Activated T-helper 9 cell treated with anti-CD3 and anti-CD28 coated beads, Interleukin-2, amount 50 U/mL, for 16 hours (primary cell): Measurements from ENCODE around the gene DNM2.
A peak's percentile ranks its signal among the peaks of the same experiment; 100 is the strongest.
"Not testable (repeated sequence)": the region's sequence is repeated elsewhere in the genome, so short reads cannot be mapped to it uniquely, and the experiment has no call there.

Experiments
- DNase-seq: peaks from one replicate; pipeline ENCODE4 v3.0.0-alpha.2; 2020; ENCODE audit warnings: low read depth

The DNM2 gene

DNA sequence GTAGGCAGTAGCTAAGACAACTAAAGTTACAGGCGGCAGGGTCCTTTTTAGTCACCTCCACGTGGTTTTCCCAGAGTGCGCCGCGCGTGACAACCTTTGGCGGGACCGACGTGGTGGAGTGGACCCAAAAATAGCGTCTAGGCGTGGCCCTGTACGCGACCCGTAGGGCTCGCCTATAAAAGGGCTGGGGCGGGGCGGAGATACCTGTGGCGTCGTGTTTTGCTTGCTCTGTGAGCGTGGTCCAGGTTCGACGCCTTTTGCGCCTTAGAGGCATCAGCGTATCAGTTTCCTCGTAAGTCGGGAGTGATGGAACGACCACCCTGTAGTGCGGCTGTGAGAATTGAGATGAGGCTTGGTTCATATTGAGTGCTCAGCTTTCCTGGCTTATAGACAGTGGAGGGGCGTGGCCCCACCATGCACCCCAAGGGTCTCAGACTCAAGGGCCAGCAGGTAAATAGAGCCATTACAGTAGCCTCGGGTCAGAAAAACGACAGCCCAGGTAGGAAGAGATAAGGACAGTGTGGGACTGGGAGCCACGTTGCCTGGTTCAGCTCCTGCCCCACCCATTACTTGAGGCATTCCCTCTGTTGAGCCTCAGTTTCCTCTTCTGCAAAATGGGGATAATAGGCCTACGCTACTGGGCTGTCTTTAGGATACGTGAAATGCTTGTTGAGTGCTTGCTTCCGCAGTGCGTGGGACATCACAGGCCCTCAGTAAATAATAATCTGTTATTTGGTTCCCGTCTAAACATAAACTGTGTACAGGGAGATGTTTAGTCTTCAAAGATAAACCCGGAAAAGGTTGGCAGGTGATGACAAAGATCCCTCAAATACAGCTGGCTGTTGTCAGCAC lies 118.8 kb downstream of the DNM2 start:
- peak; percentile 65 for DNase-seq

DNA sequence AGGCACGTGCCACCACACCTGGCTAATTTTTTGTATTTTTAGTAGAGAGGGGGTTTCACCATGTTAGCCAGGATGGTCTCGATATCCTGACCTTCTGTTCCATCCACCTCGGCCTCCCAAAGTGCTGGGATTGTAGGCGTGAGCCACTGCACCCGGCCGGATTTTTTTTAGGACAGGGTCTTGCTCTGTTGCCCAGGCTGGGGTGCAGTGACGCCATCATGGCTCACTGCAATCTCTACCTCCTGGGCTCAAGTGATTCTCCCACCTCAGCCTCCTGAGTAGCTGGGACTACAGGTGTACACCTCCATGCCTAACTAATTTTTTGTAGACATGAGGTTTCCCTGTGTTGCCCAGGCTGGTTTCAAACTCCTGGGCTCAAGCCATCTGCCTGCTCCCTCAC lies 119.8 kb downstream of the DNM2 start:
- not testable (repeated sequence) for DNase-seq

DNA sequence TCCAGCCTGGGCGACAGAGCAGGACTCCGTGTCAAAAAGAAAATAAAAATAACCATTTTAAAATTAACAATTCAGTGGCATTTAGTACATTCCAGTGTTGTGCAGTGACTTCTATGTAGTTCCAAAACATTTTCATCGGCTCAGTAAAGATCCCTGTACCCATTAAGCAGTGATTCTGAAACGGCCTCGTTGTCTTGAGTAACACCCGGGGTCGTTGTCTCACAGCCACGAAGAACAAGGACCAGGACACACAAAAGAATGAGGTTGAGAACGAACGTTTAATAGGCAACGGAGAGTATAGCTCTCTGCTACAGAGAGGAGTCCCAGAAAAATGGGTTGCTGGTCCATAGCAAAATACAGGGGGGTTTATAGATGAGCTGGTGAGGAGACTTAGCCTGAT lies 120.5 kb downstream of the DNM2 start:
- DNase-seq = no peak

DNA sequence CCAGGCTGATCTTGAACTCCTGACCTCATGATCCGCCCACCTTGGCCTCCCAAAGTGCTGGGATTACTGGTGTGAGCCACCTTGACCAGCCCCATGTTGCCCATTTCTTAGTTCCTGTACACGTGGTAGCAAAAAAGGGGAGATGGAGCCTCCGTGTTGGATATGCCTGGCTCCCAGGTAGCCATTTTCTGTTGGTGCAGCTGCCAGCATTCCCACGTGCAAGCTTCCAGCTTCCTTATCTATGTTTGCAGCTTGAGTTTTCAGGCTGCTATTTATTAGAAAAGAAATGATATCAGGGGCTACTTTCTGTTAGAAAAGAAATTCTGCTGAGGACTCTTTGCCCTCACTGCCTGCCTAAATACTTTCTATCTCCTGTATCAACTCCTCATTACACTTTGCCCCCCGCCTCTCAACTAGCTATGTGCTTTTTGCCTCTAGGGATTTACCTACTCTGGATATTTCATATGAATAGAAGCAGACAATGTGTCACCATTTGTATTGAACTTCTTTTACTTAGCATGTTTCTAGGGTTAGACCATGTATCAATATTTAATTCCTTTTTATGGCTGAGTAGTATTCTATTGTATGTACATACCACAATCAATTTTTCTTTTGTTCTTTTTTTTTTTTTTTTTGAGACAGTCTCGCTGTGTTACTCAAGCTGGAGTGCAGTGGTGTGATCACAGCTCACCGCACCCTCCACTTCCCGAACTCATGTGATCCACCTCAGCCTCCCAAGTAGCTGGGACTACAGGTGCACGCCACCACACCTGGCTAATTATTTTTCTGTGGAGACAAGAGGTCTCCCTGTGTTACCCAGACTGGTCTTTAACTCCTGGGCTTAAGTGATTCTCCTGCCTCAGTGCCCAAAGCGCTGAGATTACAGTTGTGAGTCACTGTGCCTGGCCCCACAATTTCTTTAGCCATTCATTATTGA lies 121.5 kb downstream of the DNM2 start:
- DNase-seq = no peak

DNA sequence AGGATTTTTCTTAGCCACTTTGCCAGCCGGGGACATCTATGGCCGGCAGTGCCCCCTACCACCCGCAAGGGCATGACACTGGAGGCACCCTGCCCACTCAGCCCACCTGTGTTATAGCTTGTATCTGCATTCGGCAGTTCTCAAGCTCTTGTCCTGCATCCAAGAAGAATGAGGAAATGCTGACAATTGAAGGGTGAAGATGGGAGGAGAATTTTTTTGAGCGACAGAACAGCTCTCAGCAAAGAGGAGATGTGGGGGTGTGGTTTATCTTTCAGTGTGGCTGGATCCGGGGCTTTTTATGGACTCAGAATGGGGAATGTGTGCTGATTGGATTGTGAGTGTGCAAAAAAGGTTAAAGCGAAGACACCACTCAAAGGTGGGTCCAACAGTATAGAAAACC lies 124.9 kb downstream of the DNM2 start:
- no peak for DNase-seq

DNA sequence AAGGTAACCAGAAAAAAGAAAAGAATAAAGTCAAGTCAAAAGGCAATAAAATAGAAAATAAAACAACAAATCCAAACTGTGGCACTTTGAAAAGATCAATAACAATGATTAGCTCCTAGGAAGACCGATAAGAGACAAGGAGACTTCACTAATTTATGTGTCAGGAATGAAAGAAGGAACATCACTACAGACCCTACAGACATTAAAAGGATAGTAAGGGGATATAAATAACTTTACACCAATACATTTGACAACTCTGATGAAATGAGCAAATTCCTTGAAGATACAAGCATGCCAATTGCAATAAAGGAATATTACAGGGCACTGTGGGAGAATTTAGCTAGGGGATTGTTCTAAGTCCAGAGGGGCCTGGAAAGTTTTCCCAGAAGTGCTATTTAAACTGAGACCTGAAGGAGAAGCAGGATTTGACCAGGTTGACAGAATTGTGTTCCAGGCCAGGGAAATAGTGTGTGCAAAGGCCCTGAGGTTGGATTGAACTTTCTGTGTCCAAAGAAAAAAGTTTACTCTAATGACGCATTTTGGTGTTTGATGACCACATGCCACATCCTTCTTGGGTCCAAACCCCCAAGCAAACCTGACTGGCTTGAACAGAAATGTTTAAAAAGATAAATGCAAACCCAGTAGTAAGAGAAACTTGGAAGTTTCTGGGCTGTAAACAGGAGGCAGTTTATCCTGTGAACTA lies 128.8 kb downstream of the DNM2 start:
- DNase-seq = no peak

DNA sequence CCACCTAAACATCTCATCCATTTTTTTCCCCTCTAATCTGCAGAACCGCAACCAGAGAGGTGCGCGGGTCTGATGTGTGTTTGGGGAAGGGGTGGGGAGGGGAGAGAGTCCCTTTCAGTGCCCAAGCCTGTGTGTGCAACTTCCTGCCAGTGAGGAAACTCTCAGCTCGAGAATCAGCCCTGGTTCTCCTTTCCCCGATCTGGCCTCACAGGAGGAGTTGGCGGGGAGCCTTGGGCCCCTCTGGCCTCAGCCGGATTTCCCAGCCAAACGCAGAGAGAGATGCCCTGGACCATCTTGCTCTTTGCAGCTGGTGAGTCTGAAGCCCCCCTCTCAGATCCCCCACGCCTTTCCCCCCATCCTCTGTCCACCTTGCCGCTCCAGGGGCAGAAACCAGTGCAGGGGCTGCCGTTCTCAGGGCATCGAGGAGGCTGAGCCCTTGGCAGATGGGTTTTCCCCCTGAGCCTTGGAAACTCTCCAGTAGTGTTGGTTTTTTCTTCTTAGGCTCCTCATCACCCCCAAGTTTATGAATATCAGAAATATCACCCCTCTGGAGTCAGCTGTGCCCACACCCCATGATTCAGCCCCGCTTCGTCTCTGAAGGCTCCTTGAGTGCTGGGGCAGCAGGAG lies 130.5 kb downstream of the DNM2 start, which contains the start of gene C19orf38:
C19orf38 (plus strand) TSS at position 186 of the 627 bp plus-strand sequence; CDS start at position 280, 94 bp downstream.
- DNase-seq = no peak

DNA sequence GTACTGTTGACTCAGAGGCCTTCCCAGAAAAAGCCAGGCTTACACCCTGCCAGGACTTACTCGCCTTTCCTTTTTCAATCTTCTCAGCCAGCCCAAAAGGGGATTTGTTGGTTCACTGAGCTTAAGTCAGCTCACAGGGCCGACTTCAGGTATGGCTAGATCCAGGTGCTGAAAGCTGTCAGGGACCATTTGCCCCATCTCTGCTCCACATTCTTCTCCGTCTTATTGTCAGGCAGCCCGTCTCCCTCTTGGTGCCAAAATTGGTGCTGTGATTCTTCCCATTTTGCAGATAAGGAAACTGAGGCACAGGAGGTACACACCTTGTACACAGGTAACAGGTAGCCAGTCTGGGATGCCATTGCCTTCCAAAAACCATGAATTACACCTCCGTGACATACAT lies 132.8 kb downstream of the DNM2 start:
- no peak for DNase-seq

DNA sequence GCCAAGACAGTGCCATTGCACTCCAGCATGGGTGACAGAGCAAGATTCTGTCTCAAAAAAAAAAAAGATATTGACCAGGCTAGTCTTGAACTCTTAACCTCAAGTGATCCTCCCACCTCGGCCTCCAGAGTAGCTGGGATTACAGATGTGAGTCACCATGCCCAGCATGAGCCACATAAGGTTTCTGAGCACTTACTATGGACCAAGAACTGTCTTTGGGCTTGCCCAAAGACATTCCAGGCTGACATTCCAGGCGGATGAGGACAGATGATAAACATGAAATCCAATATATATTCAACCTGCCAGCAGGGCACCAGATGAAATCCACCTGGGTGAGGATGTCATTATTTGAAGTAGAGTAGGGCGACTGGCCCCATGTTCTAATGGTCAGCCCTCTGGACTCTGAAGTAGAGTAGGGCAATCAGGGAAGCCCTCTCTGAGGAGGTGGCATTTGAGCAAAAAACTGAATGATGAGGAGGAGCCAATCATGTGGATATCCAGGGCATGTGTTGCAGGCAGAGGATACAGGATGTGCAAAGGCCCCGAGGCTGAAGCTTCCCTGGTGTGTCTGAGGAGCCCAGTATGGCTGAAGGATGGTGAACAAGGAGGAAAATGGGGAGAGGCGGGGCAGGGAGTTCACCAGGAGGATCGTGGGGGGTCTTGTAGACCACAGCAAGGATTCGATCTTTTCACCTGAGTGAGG lies 134.4 kb downstream of the DNM2 start:
- no peak for DNase-seq

DNA sequence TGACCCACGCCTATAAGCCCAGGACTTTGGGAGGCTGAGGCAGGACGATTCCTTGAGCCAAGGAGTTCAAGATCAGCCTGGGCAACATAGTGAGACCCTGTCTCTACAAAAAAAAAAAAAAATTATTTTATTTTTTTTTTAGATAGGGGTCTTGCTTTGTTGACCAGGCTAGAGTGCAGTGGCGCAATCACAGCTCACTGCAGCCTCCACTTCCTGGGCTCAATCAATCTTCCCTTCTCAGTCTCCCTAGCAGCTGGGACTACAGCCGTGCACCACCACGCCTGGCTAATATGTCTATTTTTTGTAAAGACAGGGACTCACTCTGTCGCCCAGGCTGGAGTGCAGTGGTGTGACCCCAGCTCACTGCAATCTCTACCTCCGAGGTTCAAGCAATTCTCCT lies 135.1 kb downstream of the DNM2 start:
- DNase-seq = no peak

DNA sequence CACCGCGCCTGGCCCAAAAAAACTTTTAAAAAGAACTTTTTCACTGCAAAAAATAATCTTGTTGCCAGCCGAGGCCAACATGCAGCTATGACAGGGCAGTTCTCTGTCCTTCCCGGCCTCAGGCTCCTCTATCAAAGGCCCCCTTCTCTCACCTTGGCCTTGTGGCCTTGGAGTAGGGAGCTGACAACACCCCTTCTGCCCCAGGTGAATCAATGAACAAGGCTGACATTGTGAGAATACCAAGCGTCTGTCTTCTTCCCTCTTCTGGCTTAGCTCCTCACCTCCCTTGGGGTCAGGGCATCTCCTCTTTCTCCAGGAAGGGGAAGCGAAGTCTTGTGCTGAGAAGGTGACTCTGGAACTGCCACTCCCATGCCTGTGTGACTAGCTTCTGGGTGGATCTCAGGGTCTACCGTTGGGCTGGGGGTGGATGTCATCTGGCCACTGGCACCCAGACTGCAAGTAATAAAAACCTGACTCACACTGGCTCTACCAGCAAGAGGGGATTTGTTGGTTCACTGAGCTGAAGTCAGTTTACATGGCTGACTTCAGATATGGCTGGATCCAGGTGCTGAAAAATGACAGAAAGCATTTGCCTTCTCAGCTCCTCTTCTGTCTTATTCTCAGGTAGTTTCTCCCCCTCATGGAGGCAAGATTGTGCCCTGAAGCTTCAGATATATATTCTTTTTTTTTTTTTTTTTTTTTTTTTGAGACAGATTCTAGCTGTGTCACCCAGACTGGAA lies 136.6 kb downstream of the DNM2 start:
- DNase-seq = no peak

DNA sequence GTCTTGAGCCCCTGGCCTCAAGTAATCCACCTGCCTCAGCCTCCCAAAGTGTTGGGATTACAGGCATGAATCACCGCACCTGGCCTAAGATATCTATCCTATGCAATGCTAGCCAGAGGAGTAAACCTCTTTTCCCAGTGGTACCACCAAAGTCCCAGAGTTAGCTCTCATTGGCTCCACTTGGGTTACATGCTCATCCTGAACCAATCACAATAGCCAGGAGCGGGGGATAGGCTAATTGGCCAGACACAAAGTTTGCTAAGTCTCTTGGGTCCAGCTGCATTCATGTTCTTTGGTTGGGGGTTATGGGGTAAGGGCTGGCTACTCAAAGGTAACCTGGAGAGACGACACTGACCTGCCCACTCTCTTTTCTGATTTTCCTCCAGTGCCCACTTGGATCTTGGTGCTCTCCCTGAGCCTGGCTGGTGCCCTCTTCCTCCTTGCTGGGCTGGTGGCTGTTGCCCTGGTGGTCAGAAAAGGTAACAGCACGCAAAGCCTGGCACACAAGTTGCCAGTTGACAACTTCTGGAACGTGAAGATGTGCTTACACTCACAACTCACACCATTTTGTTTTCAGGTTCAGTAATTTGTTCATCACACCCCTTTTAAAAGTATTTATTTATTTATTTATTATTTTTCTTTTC lies 138.1 kb downstream of the DNM2 start:
- no peak for DNase-seq

DNA sequence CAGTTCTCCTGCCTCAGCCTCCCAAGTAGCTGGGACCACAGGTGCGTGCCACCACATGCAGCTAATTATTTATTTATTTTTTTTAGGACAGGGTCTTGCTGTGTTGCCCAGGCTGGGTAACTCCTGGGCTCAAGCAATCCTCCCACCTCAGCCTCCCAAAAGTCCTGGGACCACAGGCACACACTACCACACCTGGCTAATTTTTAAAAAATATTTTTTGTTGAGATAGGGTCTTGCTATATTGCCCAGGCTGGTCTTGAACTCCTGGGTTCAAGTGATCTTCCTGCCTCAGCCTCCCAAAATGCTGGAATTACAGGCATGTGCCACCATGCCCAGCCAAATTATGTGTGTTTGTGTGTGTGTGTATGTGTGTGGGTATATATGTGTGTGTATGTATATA lies 139.0 kb downstream of the DNM2 start:
- DNase-seq = not testable (repeated sequence)

DNA sequence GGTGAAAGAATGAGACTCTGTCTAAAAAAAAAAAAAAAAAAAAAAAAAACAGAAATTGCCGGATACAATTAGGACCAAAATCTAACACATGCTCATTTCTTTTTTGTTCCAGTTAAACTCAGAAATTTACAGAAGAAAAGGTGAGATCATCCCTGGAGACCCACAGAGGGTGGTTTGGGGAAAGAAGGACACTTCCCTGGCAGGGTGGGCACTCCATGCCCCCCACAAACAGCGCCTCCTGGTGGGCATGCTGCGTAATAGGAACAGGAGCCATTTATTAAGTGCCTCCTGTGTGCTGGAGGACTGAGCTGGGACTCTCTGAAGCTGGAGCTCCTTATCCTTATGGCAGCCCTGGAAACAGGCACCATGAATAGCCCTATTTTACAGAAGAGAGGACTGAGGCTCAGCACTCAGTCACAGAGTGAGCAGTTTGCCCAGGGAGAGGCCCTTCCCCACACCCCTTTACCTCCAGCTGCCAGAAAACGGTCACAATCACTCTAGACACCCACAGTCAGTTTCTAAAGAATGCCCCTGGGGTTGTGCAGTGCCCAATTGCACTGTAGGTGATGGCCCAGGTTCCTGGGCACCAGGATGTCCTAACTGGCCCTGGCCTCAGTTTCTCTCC lies 140.4 kb downstream of the DNM2 start:
- no peak for DNase-seq

DNA sequence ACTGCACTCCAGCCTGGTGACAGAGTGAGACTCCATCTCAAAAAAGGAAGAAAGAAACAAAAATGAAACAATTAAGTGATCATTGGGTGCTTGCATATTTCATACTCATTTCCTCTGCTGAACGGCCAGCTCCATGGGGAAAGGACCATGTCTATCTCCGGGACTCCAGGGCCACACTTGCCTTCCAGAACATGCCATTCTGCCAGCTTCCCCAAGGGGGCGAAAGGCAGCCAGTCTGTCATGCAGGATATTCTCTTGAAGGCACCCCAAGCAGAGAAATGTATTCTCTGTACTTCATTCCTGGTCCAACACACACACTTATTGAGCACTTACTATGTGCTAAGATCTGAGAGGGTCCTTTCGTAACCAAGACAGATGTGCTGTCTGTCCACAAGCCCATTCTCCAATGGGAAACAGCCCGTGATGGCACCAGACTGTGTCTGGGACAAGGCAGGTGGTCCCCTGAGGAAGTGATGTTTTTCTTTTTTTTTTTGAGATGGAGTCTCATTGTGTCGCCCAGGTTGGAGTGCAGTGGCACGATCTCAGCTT lies 143.3 kb downstream of the DNM2 start:
- no peak for DNase-seq

DNA sequence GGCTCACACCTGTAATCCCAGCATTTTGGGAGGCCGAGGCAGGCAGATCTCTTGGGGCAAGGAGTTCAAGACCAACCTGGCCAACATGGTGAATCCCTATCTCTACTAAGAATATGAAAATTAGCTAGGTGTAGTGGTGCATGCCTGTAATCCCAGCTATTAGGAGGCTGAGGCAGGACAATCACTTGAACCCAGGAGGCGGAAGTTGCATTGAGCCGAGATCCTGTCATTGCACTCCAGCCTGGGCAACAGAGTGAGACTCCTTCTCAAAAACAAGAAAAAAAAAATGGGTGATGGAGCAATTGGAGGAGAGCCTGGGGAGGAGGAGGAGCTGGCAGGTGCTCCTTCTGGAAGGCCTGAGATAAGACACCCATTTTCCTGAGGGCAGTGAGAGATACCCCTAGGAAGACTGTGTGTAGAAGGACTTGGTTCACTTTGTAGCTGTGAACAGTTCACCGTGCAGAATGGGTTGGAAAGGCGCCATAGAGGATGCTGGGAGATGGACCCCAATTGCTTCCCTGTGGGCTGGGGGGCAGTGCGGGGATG lies 144.8 kb downstream of the DNM2 start:
- no peak for DNase-seq

DNA sequence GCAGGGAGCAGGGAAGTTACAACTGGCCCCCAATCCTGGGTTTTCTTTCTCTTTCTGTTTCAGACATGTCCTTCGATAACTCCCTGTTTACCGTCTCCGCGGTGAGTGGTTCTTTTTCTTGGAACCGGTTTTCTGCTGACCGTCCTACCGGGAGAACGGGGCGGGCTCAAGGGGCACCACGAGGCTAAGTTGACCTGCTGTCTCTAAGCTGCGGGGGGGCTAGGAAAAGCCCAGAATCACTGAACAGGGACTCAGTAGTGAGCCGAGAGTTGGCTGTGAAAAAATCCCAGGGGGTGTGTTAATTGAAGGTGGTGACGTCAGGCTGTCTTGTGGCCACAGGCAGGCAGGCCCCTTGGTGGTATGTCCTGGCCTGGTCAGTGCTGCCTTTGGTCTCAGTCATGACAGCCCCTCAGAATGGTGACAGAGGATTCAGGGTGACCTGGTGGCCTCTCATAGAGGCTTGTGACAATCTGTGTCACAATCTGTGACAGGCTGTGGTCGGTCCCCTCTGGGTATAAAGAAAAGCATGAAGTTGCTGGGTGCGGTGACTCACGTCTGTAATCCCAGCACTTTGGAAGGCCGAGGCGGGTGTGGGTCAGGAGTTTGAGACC lies 145.3 kb downstream of the DNM2 start:
- DNase-seq = no peak

DNA sequence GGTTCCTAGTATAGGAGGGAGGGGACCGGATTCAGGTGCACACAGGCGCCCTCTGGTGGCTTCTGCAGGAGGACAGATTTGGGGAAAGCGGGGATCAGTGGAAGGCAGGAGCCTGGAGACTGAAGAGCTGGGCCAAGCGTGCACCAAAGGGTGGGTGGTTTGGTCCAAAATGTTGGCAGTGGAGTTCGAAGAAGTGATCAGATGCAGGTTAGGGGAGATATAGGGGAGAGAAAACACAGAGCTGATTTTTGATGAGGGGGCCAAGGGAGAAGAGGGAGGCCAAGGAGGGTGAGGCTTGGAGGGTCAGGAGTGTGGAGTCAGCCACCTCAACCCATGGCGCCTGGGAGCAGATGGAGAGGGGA lies 146.6 kb downstream of the DNM2 start:
- peak; percentile 68 for DNase-seq

DNA sequence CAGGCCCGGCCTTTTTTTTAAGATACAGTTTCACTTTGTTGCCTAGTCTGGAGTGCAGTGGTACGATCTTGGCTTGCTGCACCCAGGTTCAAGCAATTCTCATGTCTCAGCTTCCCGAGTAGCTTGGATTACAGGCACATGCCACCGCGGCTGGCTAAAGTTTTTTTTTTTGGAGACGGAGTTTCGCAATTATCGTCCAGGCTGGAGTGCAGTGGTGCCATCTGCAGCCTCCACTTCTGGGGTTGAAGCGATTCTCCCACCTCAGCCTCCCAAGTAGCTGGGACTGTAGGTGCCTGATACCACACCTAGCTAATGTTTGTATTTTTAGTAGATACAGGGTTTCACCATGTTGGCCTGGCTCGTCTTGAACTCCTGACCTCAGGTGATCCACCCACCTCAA lies 148.6 kb downstream of the DNM2 start:
- DNase-seq = no peak
